Right ventricle myocardium superior (tissue), 1 donor: ENCODE results near the gene SOX6. TPM values are rescaled to one million over a fixed set of nuclear protein-coding genes. Genes with fewer than 3 reads are reported as not detected.
A peak's percentile ranks its signal among the peaks of the same experiment; 100 is the strongest.

Experiments
- ATAC-seq: fragments of 200-7000 bp; cut with Tn5 transposase; one replicate; pipeline ENCODE4 v1.9.1; 2020; ENCODE audit warnings: mild to moderate bottlenecking; ENCODE audit not compliant: poor library complexity
- DNase-seq: peaks from one replicate; pipeline ENCODE4 v3.0.0-alpha.2; 2020
- intact Hi-C: fragments of 100-400 bp; cut with DNase I; formaldehyde crosslinking; loops from one replicate; pipeline ENCODE4 v1.11.2; 2022
- total RNA-seq: library from RNA; stranded (reverse); fragmentation: NEBNext Ultra II Directional; extraction: Animal tissue kit (Norgen Biotek cat#: 25700); gene quantifications from one replicate; pipeline ENCODE4 v1.2.1, GENCODE V29; 2021
- donor health status: DM: no; HTN: yes; CAD: no; lungs with severe emphysema.

Gene SOX6
- total RNA-seq, 1 donor from 2014 or later, result 15.8 TPM

- ATAC-seq (peak; percentile 92), DNase-seq (peak; percentile 53)
- intact Hi-C loops, result no loop called here
Observed at GRCh38 chr11:16226245-16226644, 130.1 kb downstream of the SOX6 start.

DNA sequence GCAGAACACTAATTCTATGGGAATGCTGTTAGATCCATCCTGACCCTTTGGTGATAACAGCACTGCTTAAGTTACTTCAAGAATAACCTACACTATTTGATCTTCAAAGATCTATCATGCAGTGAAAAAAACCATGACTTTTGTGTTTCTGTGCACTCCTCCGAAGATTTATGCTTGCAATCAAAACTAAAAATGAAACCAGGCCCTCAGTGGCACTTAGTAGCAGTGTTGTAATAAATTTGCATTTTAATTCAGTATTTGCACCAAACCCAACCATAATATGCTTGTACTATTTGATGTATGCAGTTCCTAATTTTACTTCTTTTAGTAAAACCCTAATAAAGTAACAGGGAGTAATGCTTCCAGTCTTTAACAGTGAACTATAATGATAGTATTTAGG, 130.7 kb downstream of the SOX6 start:
- DNase-seq (no peak), ATAC-seq (no peak)
- intact Hi-C loops, result no loop called here

DNA sequence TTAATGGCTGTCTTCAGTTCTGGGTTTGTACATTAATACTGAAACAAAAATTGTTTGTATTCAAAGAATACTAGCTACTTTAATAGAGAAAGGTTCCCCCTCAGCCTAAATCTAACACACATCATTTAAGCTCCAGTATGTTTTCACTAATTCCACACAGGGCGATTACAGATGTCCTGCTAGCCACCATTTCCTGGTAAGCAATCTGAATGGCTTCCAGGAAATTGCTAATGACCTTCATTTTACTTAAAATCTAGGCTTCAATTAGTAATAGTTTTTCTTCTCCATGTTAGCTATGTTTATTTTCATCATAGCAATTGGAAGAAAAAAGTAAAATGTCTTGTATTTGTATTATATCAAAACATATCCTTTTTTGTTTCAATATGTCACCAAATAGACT, 132.8 kb downstream of the SOX6 start:
- intact Hi-C loops, result no loop called here
- DNase-seq (no peak), ATAC-seq (no peak)

- ATAC-seq, result no peak
- intact Hi-C loops, result no loop called here
- DNase-seq, result no peak
Observed at GRCh38 chr11:16217631-16218030, 138.7 kb downstream of the SOX6 start.

DNA sequence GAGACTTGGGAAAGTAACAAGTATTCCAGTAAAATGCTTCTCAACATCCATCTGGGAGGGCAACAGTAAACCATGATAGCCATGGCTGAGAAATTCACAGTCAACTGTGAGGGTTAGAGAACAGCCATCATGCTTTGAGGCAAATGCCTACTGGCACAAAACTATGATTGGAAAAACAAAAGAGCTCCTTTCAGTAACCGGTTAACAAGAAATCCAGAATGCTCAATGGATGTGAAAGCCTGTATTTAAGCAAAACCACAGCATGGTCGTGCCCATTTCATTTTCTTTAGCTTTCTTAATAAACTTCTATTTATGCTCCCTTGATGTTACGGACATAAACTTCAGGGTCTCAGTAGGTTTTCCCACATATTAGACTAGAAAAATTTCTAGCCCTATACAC, 139.5 kb downstream of the SOX6 start:
- DNase-seq (no peak), ATAC-seq (no peak)
- intact Hi-C loops, result no loop called here

- ATAC-seq (no peak), DNase-seq (no peak)
- intact Hi-C loops, result no loop called here
Observed at GRCh38 chr11:16215352-16215751, 141.0 kb downstream of the SOX6 start.

DNA sequence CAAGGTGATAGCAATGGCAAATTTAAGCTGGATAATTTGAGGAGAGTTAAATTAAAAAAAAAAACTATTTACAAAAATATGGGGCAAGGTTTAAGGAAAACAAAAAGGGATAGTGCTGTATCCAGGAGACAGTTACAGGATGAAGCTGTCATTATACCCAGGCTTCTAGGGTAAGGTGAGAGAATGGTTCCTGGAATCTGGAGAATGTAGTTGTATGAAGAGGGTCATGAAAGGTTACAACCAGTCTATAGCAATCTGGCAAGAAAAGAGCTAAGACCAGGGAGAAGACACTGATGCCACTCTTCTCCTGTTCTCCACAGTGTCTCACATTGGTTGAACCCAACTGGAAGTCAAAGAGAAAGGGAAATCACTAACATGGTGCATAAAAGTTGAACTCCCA, 144.9 kb downstream of the SOX6 start:
- ATAC-seq (no peak), DNase-seq (no peak)
- intact Hi-C loops, result no loop called here

GRCh38 chr11:16204261-16204660, 152.1 kb downstream of the SOX6 start:
- intact Hi-C loops, result no loop called here
- no peak for DNase-seq
- ATAC-seq, result peak; percentile 49

- no peak for ATAC-seq
- intact Hi-C loops, result no loop called here
- DNase-seq, result no peak
Observed at GRCh38 chr11:16195651-16196050, 160.7 kb downstream of the SOX6 start.

DNA sequence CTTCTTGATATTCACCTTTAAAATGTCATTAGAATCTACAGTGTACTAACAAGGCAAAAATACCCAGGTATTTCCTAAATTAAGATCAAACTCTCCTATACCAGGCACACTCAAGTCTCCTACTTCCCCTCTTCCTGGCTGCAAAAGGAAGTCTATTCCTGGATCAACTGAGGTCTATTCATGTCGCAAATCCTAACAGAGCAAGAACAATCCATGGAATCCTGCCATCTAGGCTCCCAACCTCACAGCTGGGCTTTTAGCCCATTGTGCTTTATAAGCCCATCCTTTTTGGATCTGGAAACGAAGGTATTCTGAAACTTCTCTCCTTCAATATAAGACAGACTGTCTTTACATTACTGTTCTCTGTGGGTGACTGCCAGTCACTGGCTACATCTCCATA, 161.8 kb downstream of the SOX6 start:
- ATAC-seq, result peak; percentile 91
- intact Hi-C loops, result loop anchor here (5.0 kb wide), 1 partner anchor 413 kb away; no protein-coding TSS in a partner anchor
- DNase-seq, result no peak

GRCh38 chr11:16193897-16194381, 162.4 kb downstream of the SOX6 start:
- ATAC-seq, result peak; percentile 19
- no peak for DNase-seq
- intact Hi-C loops, result loop anchor here (5.0 kb wide), 1 partner anchor 413 kb away; no protein-coding TSS in a partner anchor

- ATAC-seq (no peak), DNase-seq (no peak)
- intact Hi-C loops, result loop anchor here (5.0 kb wide), 1 partner anchor 415 kb away; no protein-coding TSS in a partner anchor
Observed at GRCh38 chr11:16191868-16192240, 164.5 kb downstream of the SOX6 start.

GRCh38 chr11:16191212-16191867, 165.0 kb downstream of the SOX6 start:
- DNase-seq (no peak), ATAC-seq (peak; percentile 35)
- intact Hi-C loops, result loop anchor here (5.0 kb wide), 1 partner anchor 416 kb away; no protein-coding TSS in a partner anchor

GRCh38 chr11:16186680-16187079, 169.7 kb downstream of the SOX6 start:
- ATAC-seq, result no peak
- intact Hi-C loops, result no loop called here
- DNase-seq, result no peak

DNA sequence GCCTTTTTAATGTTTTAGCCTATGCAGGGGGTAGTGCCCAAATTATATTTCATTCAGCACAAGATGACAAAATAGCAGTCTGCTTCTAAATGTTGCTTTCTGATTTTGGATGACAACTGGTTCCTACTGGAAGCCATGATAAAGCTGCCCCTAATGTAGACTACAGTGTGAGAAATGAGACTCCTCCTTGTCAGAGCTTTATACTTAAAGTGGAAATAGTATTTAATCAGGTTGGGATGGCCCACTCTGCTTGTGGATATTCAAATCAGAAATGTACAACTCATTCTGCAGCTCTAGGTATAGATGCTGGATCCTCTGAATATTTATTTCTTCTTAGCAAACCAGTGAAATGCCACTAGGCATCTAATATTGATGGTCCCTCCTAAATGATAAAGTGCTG, 171.3 kb downstream of the SOX6 start:
- intact Hi-C loops, result no loop called here
- ATAC-seq (no peak), DNase-seq (no peak)

- DNase-seq (no peak), ATAC-seq (peak; percentile 22)
- intact Hi-C loops, result no loop called here
Observed at GRCh38 chr11:16184588-16184987, 171.8 kb downstream of the SOX6 start.

DNA sequence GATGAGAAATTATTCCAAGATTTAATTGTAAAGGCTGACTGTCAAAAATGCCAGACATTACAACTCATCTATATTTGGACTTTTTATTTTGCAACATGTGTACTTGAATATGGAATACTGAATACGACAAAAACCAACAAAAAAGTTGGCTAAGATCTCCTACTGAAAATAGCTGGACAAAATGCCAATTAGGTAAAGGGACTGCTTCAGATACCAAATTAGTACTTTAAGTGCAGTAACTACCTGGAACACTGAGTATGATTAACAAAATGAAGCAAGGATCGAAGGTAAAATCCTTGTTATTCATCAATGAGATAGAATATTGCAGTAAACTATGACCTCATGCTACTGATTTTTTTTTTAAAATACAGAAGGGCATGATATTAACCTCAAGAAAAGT, 173.8 kb downstream of the SOX6 start:
- no peak for ATAC-seq
- DNase-seq, result no peak
- intact Hi-C loops, result no loop called here

DNA sequence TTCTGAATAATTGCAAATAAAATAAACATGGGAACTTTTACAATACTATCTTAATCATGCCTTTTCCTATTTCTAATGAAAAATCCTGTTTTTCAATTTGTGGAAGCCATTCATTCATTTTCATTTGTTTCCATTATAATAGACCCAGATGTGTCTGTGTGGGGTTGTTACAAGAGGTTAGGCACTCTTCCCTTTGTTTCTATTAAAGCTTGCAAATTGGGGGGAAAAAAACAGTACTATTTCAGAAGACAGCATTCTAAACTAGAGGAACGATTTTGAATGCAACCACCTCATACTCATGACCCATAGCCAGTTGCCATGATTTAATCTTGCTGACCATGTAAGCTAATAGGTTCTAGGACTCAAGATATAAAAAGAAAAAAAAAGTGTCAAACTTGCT, 175.5 kb downstream of the SOX6 start:
- intact Hi-C loops, result no loop called here
- no peak for ATAC-seq
- no peak for DNase-seq

- no peak for ATAC-seq
- DNase-seq, result no peak
- intact Hi-C loops, result no loop called here
Observed at GRCh38 chr11:16179676-16180075, 176.7 kb downstream of the SOX6 start.

DNA sequence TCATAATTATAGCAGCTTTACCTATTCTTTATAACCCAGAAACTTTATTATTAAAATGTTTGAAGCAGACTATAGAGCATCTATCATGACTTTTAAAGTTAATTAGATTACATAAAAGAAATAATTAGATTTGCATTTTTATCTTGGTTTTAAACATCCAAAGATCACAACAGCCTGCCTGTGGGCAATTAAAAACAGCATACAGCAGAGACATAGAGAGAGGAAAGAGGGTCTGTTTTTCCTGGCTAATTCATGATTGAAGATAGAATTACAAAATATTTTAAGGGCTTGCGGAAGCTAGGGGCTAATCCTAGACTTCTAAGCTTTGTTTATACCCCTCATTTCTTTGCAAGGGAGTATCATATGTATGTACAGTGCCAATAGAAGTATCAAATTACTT, 178.1 kb downstream of the SOX6 start:
- ATAC-seq, result no peak
- DNase-seq, result no peak
- intact Hi-C loops, result no loop called here

- intact Hi-C loops, result no loop called here
- no peak for ATAC-seq
Observed at GRCh38 chr11:16177688-16178087, 178.7 kb downstream of the SOX6 start.

More at GRCh38 chr11:16177688-16178087, 178.7 kb downstream of the SOX6 start:
- DNase-seq, result no peak
